Measurements from ENCODE around the gene TAS1R2.

TAS1R2 gene

GRCh38 chr1:18819203-18819602 is 40.3 kb downstream of the TAS1R2 start:
- no peak for DNase-seq

- DNase-seq, result no peak
These were observed 41.5 kb downstream of the TAS1R2 start for GRCh38 chr1:18817795-18818435.

DNA sequence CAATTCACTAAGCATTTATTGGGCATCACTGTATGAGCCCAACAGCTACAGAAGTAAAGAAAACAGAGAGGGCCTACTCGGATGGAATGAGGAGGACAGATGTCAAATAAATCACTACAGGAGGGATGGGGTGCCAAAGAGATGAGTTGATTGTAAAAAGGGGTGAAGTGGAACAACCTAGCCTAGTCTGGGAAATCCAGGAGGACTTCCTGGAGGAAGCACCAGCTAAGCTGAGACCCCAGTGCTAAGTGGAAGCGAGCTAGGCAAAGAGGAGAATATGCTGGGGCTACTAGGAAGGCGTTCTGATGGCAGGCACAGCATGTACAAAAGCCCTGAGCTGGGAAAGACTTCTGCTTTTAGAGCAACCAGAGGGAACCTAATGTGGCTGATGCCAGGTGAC is 42.1 kb downstream of the TAS1R2 start:
- no peak for DNase-seq

DNA sequence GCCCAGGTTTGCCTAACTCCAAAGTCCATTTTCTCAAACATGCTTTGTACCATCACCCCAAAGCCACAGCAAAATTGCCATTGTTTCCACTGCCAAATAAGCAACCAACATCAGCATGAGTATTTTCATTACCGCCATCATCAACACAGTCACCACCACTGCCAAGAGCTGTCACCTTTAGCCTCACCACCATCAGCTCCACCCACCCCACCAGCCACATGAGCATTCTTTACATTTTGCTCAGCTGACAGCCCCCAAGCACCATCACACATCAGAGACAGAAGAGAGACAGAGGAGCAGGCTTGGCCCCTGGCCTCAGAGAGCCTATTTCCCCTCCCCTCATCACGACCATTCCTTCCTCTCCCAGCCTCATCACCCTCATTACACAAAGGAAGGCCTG is 42.7 kb downstream of the TAS1R2 start:
- no peak for DNase-seq

GRCh38 chr1:18814874-18815531 is 44.5 kb downstream of the TAS1R2 start:
- DNase-seq, result no peak

- peak; percentile 66 for DNase-seq
These were observed 45.0 kb downstream of the TAS1R2 start for GRCh38 chr1:18814425-18814824.

DNA sequence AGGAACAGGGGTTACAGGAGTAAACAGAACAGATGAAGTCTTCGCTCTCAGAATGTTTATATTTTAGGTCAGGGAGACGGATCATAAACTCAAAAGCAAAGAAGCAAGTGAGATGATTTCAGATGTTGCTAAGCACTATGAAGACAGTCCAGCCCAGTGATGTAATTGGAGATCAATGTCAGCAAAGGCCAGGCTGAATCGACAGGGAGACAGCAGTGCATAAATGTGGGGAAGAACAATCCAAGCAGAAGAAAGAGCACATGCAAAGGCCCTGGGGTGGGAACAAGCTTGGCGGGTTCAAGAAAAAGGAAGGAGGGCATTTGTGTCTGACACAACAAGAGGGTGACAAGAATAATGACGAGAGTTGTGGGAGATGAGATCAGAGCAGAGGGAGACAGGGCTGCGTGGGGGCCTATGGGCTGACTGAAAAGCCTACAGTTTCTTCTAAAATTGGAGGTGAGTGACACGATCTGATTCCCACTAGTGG is 47.0 kb downstream of the TAS1R2 start:
- no peak for DNase-seq

DNA sequence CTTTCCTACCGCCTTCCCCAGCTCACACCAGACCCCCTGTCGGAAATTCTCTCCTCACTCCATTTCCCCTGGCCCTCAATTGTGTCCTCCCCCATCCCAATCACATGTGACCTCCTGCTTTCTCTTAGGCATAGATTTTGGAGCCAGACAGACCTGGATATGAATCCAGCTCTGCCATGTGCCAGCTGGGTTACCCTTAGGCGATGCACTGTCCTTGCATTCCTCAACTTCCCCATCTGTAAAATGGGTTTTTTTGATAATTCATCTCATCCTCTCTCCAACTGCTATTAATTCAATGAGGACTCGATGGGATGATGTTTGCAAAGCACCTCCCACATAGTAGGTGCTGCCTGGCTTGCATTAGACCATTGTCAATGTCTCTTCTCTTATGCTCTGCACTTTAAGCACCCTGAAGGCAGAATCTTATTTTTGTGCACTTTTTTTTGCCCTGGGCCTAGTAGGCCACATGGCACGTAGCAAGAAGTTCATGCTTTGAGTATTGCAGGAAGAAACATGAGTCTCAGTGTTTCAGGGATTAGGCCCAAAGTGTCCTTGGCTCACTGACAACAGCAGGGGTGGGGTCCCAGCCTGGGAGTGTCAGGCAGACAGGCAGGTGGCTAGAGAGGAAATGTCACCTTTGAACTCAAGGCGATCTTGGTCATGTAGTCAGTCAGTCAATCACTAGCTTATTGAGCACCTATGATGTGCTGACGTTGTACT is 47.6 kb downstream of the TAS1R2 start:
- DNase-seq, result no peak

DNA sequence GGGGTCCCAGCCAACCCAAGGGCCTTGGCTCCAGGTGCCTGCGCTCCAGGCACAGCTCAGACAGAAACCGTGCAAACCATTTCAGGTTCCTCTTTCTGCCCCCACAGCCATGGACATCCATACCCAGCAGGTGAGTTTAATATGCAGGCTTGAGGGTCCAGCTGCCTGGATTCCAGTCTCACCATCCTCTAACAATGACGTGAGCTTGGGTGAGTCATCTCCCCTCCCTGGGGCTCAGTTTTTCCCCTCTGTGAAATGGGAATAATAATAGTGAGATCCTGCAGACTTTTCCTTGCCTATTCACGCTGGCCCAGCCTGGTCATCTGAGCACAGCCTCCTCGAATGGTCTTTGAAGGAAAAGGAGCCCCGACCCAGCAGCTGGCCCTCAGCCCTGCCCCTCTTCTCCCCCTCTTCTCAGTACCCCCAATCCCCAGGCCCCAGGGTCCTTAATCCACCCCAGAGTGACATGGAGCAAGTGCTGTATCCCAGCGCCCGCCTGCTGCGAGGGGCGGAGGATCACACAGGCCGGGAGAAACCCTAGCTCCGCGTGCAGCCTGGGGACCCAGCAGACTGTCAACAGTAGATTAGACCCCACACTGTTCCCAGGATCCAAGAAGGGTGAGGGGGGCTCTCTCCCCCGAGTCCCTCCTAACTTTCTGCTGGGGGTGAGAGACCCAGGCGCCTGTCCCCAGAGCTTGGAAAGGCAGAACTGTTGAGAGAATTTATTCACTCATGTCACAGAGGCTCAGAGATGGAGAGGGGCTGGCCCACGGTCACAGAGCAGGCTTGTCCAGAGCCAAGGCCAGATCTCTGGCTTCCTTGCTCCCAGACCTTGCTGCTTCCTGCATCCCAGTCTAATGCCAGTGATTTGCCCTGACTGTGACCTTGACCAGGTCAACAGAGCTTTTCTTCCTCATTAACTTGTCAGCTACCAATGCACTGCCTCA is 49.2 kb downstream of the TAS1R2 start:
- DNase-seq, result no peak

DNA sequence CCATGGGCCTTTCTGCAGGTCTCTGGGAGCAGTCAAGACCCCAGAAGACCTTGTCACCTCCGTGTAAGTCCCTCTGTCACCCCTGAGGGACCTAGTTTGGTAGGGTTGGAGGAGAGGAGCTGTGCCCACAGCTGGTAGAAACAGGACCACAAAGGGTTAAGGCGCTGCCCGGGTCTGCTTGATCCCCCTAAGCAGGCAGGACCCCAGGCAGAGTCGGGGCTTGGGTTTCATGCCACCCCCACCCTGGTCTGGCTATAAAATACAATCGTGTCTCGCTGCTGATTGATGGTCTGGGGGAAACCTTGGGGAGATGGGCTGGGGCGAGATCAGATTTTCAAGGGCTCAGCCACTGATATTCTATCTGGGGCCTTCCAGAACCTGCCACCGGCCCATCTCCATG is 50.9 kb downstream of the TAS1R2 start:
- no peak for DNase-seq

- DNase-seq, result no peak
These were observed 52.0 kb downstream of the TAS1R2 start for GRCh38 chr1:18807334-18808063.

- DNase-seq, result no peak
These were observed 53.3 kb downstream of the TAS1R2 start for GRCh38 chr1:18805925-18806849.

- no peak for DNase-seq
These were observed 54.1 kb downstream of the TAS1R2 start for GRCh38 chr1:18805150-18805879.

DNA sequence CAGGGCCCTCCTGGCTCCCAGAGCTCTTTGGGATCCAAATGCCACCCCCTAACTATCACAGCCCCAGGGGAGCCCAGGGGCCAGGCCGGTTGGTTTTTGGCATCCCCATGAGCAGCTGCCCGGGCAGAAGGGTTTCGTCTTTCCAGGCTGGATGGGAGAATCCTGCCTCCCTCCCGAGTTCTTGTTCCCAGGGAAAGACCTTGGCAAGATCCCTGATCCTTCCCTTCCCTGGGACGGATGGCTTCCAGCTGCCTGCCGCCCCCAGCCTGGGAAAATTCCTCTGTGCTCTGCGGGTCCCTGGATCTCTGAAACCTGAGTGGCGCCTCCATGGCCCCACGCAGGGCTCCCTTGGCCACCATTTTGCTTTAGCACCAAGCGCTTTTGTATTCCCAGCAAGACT is 55.6 kb downstream of the TAS1R2 start:
- DNase-seq, result no peak

DNA sequence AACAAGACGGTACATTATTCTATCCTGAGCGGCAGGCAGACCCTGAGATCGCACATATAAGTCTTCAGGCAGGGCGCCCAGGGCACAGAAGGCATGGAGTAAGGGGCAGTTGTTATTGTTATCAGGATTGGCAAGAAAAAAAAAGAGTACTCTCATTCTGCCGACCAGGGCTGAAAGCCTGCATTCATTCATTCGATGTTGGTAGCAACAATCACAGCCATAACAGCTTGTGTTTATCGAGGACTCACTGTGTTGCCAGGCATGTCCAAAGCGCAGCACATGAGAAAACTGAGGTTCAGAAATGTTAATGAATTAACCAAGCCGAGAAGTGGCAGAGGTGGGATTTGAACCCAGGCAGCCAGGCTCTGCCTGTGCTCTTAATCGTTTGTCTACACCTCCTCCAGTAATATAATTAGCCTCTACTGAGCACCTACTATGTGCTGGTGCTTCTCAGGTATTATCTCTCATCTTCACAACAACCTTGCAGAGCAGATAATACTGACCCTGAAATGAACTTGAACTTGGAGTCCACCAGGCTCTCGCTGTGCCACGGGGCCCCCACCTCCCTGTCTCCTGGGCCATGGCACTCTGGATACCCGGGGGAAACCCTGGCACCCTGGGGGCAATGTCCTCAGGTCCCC is 56.2 kb downstream of the TAS1R2 start:
- DNase-seq, result no peak

GRCh38 chr1:18802231-18802630 is 57.2 kb downstream of the TAS1R2 start:
- no peak for DNase-seq

DNA sequence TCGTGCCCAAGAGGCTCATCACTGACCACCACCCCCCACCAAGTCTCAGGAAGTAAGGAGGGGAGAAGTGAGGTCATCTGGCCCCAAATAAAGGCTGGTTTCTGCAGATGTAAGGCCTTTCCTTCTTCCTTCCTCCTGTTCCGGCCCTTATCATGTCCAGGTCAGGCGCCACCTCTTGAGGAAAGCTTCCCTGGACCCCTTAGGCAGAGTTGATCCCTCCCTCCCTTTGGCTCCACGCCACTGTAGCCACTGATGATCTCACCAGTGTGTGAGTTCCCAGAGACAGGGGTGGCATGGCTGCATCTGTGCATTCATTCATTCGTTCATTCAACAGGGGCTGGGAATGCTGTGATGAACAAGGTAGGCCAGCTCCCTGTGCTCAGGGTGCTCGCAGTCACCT is 59.2 kb downstream of the TAS1R2 start:
- DNase-seq, result no peak

DNA sequence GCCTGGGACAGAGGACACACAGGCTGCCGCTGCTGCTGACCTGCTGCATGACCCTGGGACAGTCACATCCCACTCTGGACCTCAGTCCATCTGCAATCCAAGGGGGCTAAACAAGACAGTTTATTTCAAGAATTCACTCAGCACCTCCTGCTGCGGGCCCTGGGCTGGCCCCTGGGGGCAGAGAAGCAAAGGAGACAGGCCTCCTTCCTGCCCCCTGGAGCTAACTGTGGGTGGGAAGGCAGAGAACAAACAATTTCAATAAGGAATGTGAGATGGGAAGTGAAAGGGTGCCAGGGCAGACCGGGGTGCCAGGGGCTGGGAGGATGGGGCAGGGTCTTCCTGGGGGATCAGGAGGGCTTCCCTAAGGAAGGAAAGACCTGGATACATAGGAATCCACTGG is 60.0 kb downstream of the TAS1R2 start:
- DNase-seq, result no peak

DNA sequence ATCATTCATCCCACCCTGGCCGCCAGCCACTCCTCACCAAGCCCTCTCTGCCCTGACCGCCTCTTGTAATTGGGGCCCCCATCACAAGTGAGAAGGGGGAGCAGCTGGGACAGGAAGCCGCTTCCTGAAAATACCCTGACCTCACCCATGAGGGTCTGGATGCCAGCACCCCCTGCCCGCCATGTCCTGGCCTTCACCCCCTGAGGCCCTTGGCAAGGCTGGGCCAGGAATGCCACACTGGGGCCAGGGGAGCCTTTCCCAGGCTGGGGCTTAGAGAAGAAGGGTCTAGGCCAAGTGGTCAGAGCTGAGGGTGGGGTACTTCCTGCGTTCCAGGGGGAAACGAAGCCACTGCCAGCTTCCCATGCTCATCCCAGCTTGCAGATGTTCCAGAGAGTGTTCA is 60.5 kb downstream of the TAS1R2 start:
- no peak for DNase-seq

GRCh38 chr1:18798533-18798932 is 60.9 kb downstream of the TAS1R2 start:
- no peak for DNase-seq
